A549 (cell line): ENCODE results near the gene CPED1. TPM values are rescaled to one million over a fixed set of nuclear protein-coding genes. Genes with fewer than 3 reads are reported as not detected.

Experiments
- ATAC-seq, 2 experiments: fragments of 200-7000 bp in 1 of 2; fragments of >200 bp in 1 of 2; cut with Nextera tagmentation in 1 of 2; cut with Tn5 transposase in 1 of 2; 3 replicates each; pipeline versions ENCODE4 v1.8.0 to v1.9.1; 2018 to 2020; ENCODE audit warnings: mild to moderate bottlenecking in 1 of 2, moderate library complexity in 1 of 2
- CTCF ChIA-PET: fragments of 300-600 bp; sonication (Branson Sonifier 250); formaldehyde crosslinking; extraction: SDS; loops from one replicate; lab custom pipeline; 2021; ENCODE audit warnings: antibody characterized with exemption, inconsistent platforms; lab: Yijun Ruan, JAX
- POLR2A ChIA-PET: fragments of 350-600 bp; formaldehyde crosslinking; extraction: SDS; loops from one replicate; lab custom pipeline; 2021; ENCODE audit warnings: antibody characterized with exemption, inconsistent platforms; lab: Yijun Ruan, JAX
- DNase-seq, 2 experiments: peaks; one replicate each; pipeline versions ENCODE4 v3.0.0 to v3.0.0-alpha.2; 2011 to 2016; ENCODE audit warnings: low read depth in 1 of 2, low spot score in 1 of 2
- FAIRE-seq: peaks from 2 replicates; lab custom pipeline; 2011; peaks lifted over from hg19 to GRCh38; lab: Jason Lieb, UNC
- H3K27ac ChIP-seq, 2 experiments: fragments of >200 bp; sonication (Bioruptor Twin); formaldehyde crosslinking; 3 replicates each; pipeline ENCODE4 v1.5.1; 2016 to 2017
- H3K4me1 ChIP-seq: fragments of >200 bp; sonication (Bioruptor Twin); formaldehyde crosslinking; 3 replicates; pipeline ENCODE4 v1.6.1; 2016
- H3K4me2 ChIP-seq: fragments of >200 bp; sonication (Bioruptor Twin); formaldehyde crosslinking; 3 replicates; pipeline ENCODE4 v1.6.1; 2016
- H3K4me3 ChIP-seq: fragments of >200 bp; sonication (Bioruptor Twin); formaldehyde crosslinking; 3 replicates; pipeline ENCODE4 v1.5.1; 2016
- H3K9me3 ChIP-seq: fragments of >200 bp; sonication (Bioruptor Twin); formaldehyde crosslinking; 3 replicates; pipeline ENCODE4 v1.6.1; 2016
- BCL3 ChIP-seq: fragments of >200 bp; sonication (Bioruptor Twin); formaldehyde crosslinking; IDR thresholded peaks from 3 replicates; pipeline ENCODE4 v1.6.1; 2016
- EHF ChIP-seq: fragments of 250-450 bp; sonication (Bioruptor Pico); IDR thresholded peaks from 2 replicates; pipeline ENCODE4 v1.5.0; 2020; ENCODE audit warnings: mild to moderate bottlenecking
- ELK1 ChIP-seq: fragments of 150-350 bp; IDR thresholded peaks from 2 replicates; pipeline ENCODE4 v1.6.1; 2014; ENCODE audit warnings: low read depth, mild to moderate bottlenecking, low read length
- ESRRA ChIP-seq: fragments of 150-350 bp; IDR thresholded peaks from 2 replicates; pipeline ENCODE4 v1.6.1; 2014; ENCODE audit warnings: mild to moderate bottlenecking, low read length, borderline replicate concordance
- HDAC2 ChIP-seq: fragments of 200-600 bp; sonication (generic); IDR thresholded peaks from 2 replicates; pipeline ENCODE4 v1.6.1; 2016
- HEYL ChIP-seq: fragments of 250-450 bp; sonication (Bioruptor Pico); IDR thresholded peaks from 2 replicates; pipeline ENCODE4 v1.8.0; 2021; ENCODE audit warnings: mild to moderate bottlenecking, moderate library complexity
- HOXB5 ChIP-seq: fragments of 250-450 bp; sonication (Bioruptor Pico); IDR thresholded peaks from 2 replicates; pipeline ENCODE4 v1.5.0; 2020; ENCODE audit warnings: mild to moderate bottlenecking, moderate library complexity
- JUN ChIP-seq, 2 experiments: fragments of >200 bp; sonication (Bioruptor Twin); formaldehyde crosslinking; IDR thresholded peaks; 2 replicates in 1 of 2; 3 replicates in 1 of 2; pipeline ENCODE4 v1.6.1; 2016 to 2017
- JUNB ChIP-seq: fragments of >200 bp; sonication (Bioruptor Twin); formaldehyde crosslinking; IDR thresholded peaks from 2 replicates; pipeline ENCODE4 v1.6.1; 2016
- KDM5A ChIP-seq: fragments of 200-600 bp; sonication (generic); IDR thresholded peaks from 2 replicates; pipeline ENCODE4 v1.6.1; 2016; ENCODE audit warnings: antibody characterized with exemption, mild to moderate bottlenecking
- MAX ChIP-seq: IDR thresholded peaks from 2 replicates; pipeline ENCODE4 v1.6.1; 2012
- MAZ ChIP-seq: fragments of 150-350 bp; IDR thresholded peaks from 2 replicates; pipeline ENCODE4 v1.6.1; 2014; ENCODE audit warnings: antibody characterized with exemption, low read depth, low read length, borderline replicate concordance
- MYC ChIP-seq: IDR thresholded peaks from 2 replicates; pipeline ENCODE4 v1.6.1; 2012; ENCODE audit warnings: mild to moderate bottlenecking, inconsistent platforms, low read length, improper control_type of control experiment, borderline replicate concordance
- PHF8 ChIP-seq: fragments of 200-600 bp; sonication (generic); IDR thresholded peaks from 2 replicates; pipeline ENCODE4 v1.6.1; 2016; ENCODE audit warnings: low read depth, mild to moderate bottlenecking, antibody characterized with exemption, moderate library complexity, borderline replicate concordance
- RAD21 ChIP-seq, 2 experiments: fragments of >200 bp in 1 of 2; sonication (Bioruptor Twin) in 1 of 2; formaldehyde crosslinking in 1 of 2; IDR thresholded peaks in 1 of 2; conservative IDR thresholded peaks in 1 of 2; 2 replicates in 1 of 2; 3 replicates in 1 of 2; pipeline ENCODE4 v1.6.1; 2012 to 2018; ENCODE audit warnings: inconsistent platforms in 1 of 2
- RNF2 ChIP-seq: fragments of 200-600 bp; sonication (generic); IDR thresholded peaks from 2 replicates; pipeline ENCODE4 v1.6.1; 2016; ENCODE audit warnings: low read depth, mild to moderate bottlenecking, antibody characterized with exemption, moderate library complexity, borderline replicate concordance
- SREBF2 ChIP-seq: fragments of 450-650 bp; IDR thresholded peaks from 2 replicates; pipeline ENCODE4 v1.6.1; 2014; ENCODE audit warnings: mild to moderate bottlenecking, moderate library complexity
- ZFP36 ChIP-seq: fragments of 450-650 bp; IDR thresholded peaks from 2 replicates; pipeline ENCODE4 v1.6.1; 2014; ENCODE audit warnings: borderline replicate concordance; ENCODE audit not compliant: partially characterized antibody
- ZSCAN20 ChIP-seq: fragments of 250-450 bp; sonication (Bioruptor Pico); IDR thresholded peaks from 2 replicates; pipeline ENCODE4 v1.8.0; 2022; ENCODE audit warnings: mild to moderate bottlenecking, moderate library complexity
- WGBS: methylation state at CpG from one replicate; pipeline ENCODE4 v1.1.6; 2017; ENCODE audit errors: missing lambda C conversion rate; 5-methylcytosine and 5-hydroxymethylcytosine counted together
- polyA plus RNA-seq, 4 experiments: library from polyadenylated mRNA; depleted of rRNA in 3 of 4; stranded (reverse); fragments of >200 nt; fragmentation: RNase III in 1 of 4; extraction: RNeasy Plus Mini Kit Qiagen cat#74134 plus additional on column Dnase treatment in 1 of 4; gene quantifications; 2 replicates in 3 of 4; 3 replicates in 1 of 4; pipeline ENCODE4 v1.2.3, GENCODE V29; 2011 to 2017

Gene CPED1
- polyA plus RNA-seq, 2 of the 4 experiments (the other 2 are of a cell fraction): 0.03 TPM; not detected in 1

- 7% methylated on average over 1 of the region's 1 CpG for WGBS
- ChIA-PET POLR2A (interaction anchor here (0.6 kb wide), 1 partner anchor 404 kb away, joined by 3 read pairs; no protein-coding TSS in a partner anchor), CTCF (no interaction called here)
- ATAC-seq (no peak), DNase-seq (no peak), FAIRE-seq (no peak)
- H3K27ac ChIP-seq: no peak overlapping the region
- H3K9me3 ChIP-seq: no peaks in the 10 kb centered on the region
- H3K4me1 ChIP-seq: no peaks in the 10 kb centered on the region
- no peak overlapping the region for H3K4me3 ChIP-seq
- H3K4me2 ChIP-seq: no peak overlapping the region
- TF ChIP-seq ZSCAN20 (no peak), JUN (IDR thresholded peaks at IDR 0.05) (no peak), RAD21 (conservative IDR thresholded peaks at IDR 0.05 in 1 of 2, IDR thresholded peaks at IDR 0.05 in 1 of 2) (no peak), EHF (CRISPR knock-in tag) (no peak), PHF8 (no peak), ZFP36 (no peak), BCL3 (no peak), HOXB5 (CRISPR knock-in tag) (no peak), ESRRA (no peak), MAZ (no peak), SREBF2 (no peak), MYC (no peak)
These were observed 152.3 kb downstream of the CPED1 start for GRCh38 chr7:121140790-121141189.

GRCh38 chr7:121151774-121152221, 163.3 kb downstream of the CPED1 start:
- Histone ChIP-seq H3K27ac (no peak overlapping the region), H3K9me3 (no peaks in the 10 kb centered on the region), H3K4me1 (no peaks in the 10 kb centered on the region), H3K4me3 (no peak overlapping the region), H3K4me2 (no peak overlapping the region)
- ATAC-seq (no peak), DNase-seq (no peak), FAIRE-seq (no peak)
- CTCF ChIA-PET: no interaction called here
- WGBS: 21% methylated on average over 2 of the region's 2 CpGs
- POLR2A ChIA-PET: no interaction called here
- TF ChIP-seq HDAC2: no peak
- no peak for TF ChIP-seq ZSCAN20
- TF ChIP-seq KDM5A: no peak
- no peak for TF ChIP-seq ELK1
- no peak for TF ChIP-seq ESRRA
- TF ChIP-seq, all 56 proteins: peak for 0

GRCh38 chr7:121153411-121153810, 164.9 kb downstream of the CPED1 start:
- TF ChIP-seq MAX: no peak
- no peak for TF ChIP-seq JUNB
- no peak for TF ChIP-seq PHF8
- TF ChIP-seq RNF2: no peak
- no peak for TF ChIP-seq HEYL (CRISPR knock-in tag)
- WGBS: 22% methylated on average over 1 of the region's 1 CpG
- Histone ChIP-seq H3K9me3 (no peaks in the 10 kb centered on the region), H3K4me3 (no peak overlapping the region), H3K4me1 (no peaks in the 10 kb centered on the region), H3K27ac (no peak overlapping the region), H3K4me2 (no peak overlapping the region)
- ChIA-PET CTCF (interaction anchor here (0.6 kb wide), 1 partner anchor 577 kb away, joined by 3 read pairs; no protein-coding TSS in a partner anchor), POLR2A (no interaction called here)
- ATAC-seq (no peak), FAIRE-seq (no peak), DNase-seq (no peak)
